EH (cell line): ENCODE measurements around the gene TXN2.
A peak's percentile ranks its signal among the peaks of the same experiment; 100 is the strongest.

Source experiments
- DNase-seq: peaks from one replicate; pipeline ENCODE4 v3.0.0-alpha.2; 2015; ENCODE audit warnings: low read depth

TXN2 gene

DNA sequence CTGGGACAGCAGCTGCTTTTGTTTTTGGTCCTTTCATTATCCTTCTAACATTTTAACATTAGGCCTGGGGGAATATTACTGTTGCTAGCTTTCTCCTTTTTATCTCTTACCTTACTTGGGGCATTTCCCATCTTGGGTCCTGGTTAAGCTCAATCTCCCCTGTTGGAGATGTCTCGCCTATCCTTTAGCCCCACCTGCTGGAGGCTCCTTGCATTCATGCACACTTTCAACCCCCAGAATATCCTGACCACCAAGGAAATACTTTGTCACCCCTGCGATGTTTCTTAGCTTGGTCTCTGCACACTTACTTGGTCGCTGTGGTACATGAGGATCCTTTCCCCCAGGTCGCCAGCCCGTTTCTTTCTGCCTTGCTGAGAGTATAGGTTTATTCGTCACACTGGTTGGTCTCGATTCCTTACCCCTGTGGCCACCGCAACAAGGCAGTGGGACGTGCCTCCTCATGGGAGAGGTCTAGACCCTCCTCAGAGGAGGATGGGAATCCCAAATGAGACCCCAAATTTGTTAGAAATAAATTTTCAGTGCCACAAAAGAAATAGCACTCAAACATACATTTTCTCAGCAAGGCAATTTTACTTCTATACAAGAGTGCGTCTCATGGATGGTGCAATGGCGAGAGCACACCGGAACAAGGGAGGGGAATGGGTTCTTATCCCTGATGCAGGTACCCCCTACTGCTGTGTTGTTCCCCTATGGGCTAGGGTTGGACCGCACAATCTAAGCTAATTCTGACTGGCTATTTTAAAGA, 5.4 kb upstream of the TXN2 start:
- peak; percentile 70 for DNase-seq

DNA sequence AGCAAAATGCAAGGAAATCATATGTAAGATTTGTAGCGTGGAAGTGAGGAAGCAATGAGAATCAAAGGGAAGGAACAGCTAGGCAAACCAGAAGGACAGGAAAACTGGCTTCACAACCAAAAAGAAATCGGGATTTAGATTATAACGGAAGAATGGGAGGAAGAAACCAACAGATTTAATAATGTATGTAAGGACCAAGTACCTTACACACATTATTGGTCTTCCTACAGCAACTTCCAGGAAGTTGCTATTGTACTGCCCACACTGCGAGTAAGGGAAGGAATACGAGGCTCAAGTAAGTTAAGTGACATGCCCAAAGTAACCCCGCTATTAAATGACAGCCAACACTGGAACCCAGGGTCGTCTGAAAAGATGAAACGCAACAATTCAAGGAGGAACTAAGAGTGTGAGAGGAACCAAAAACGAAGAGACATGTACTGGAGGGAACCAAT, 473 bp downstream of the TXN2 start:
- no peak for DNase-seq

DNA sequence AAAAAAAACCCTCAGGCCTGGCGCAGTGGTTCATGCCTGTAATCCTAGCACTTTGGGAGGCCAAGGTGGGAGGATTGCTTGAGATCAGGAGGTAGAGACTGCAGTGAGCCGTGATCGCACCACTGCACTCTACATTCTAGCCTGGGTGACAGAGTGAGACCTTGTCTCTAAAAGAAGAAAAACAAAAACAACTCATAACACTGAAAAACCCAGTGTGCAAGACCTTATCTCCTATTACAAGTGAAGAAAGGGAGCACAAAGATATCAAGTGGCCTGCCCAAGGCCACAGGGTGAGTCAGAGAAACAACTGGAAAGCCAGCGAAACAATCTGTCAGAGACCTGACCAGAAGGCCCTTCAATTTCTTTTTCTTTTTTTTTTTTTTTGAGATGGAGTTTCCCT, 2.5 kb downstream of the TXN2 start:
- no peak for DNase-seq

DNA sequence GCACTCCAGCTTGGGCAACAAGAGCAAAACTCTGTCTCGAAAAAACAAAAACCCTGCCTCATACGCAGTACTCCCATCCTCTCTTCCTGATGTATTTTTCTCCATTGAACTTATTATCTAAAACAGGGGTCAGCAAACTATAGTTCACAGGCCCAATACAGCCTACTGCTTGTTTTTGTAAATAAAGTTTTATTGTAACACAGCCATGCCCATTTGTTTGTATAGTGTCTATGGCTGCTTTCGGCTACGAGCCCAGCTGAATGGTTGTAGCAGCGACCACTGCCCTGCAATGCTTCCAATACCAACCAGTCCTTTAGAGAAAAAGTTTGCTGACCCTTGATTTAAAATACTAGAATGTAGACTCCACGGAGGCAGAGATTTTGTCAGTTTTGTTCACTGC, 6.1 kb downstream of the TXN2 start:
- DNase-seq = no peak

GRCh38 chr22:36472689-36473088, 8.8 kb downstream of the TXN2 start:
- DNase-seq = no peak

GRCh38 chr22:36471341-36471821, 10.1 kb downstream of the TXN2 start:
- peak; percentile 87 for DNase-seq

- peak; percentile 75 for DNase-seq
Observed at GRCh38 chr22:36470994-36471331, 10.5 kb downstream of the TXN2 start.

DNA sequence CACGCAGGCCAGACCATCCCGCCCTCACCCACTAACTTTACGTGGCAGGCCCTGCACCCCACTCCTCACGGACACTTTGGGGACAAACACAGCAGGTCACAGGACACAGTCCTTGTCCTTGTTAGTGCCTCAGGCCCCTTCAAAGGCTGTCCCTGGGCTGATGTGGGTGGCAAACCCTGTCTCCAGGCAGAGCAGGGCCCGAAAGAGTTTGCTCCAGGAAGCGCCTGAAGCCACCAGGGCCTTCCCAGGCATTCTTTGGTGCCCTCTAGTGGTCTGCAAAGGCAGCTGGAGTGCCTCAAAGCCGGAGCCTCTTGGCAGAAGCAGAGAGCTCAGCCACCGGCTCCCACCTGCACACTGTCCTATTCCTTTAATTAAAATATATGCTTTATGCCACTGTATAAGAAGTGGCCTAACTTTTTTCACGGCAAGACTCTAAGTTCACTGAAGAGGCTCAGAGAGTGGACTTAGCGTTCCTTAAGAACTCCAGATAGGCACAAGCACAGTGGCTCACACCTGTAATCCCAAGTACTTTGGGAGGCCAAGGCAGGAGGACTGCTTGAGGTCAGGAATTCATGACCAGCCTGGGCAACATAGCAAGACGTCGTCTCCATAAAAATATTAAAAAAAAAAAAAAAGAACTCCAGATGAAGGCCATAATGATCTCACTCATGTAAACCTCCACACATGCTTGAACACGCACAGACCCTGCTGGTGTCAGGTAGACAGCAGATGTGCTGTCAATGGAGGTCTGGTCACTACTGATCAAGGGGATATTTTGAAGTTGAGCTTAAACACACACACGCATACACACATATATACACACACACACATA, 11.1 kb downstream of the TXN2 start:
- DNase-seq = peak; percentile 90

- DNase-seq = peak; percentile 21
Observed at GRCh38 chr22:36469094-36469710, 12.2 kb downstream of the TXN2 start.

GRCh38 chr22:36467946-36468345, 13.5 kb downstream of the TXN2 start:
- peak; percentile 97 for DNase-seq

DNA sequence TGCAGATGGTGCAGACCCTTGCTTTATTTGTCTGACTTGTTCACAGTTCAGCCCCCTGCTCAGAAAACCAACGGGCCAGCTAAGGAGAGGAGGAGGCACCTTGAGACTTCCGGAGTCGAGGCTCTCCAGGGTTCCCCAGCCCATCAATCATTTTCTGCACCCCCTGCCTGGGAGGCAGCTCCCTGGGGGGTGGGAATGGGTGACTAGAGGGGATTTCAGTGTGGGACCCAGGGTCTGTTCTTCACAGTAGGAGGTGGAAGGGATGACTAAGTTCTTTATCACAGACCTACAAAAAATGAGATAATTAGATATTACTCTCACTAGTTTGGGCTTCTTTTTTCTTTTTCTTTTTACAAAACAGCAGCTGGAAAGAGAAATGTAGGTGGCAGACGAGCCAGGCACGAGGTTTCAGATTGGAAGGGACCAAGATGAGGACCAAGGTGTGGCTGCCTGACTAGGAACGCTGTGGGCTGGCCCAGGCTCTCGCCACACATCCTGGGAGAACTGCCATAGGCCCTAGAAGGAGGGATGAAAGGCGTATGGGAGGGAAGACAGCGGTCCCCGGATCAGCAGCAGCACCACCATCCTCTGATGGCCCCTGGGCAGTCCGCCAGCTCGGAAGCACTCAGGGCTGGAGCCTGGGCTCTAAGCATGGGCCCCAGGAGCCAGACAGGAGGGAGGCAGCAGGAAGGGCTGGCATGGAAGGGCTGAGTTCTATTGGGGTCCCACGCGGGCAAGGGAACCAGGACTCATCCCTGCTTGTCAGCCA, 14.2 kb downstream of the TXN2 start:
- peak; percentile 88 for DNase-seq

- no peak for DNase-seq
Observed at GRCh38 chr22:36466258-36466657, 15.2 kb downstream of the TXN2 start.

- peak; percentile 91 for DNase-seq
Observed at GRCh38 chr22:36465232-36466021, 16.0 kb downstream of the TXN2 start.

DNA sequence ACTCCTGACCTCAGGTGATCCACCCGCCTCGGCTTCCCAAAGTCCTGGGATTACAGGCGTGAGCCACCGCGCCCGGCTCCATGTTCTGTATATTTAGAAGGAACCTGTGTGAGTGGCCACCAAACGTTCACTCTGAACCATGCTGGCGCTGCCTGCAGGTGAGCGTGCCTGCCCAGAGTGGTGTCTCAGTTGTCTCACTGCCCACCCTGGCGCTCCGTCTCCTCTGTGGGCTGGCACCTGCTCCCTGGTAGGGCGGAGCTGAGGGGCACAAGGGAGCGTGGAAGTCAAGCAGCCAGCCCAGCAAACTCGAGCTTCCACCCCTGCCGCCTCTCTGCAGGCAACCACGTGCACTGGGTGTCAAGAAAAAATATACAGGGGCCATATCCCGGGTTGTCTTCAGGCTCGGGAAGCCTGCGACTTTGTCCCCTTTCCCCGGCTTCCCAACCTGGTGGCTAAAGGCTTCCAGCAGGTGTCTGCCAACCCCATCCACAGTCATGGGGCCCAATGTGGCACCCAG, 16.7 kb downstream of the TXN2 start:
- DNase-seq = no peak

- no peak for DNase-seq
Observed at GRCh38 chr22:36463783-36464184, 17.7 kb downstream of the TXN2 start.

GRCh38 chr22:36461665-36462649, 19.5 kb downstream of the TXN2 start:
- DNase-seq = peak; percentile 95

- DNase-seq = no peak
Observed at GRCh38 chr22:36460202-36460601, 21.2 kb downstream of the TXN2 start.

GRCh38 chr22:36457688-36458450, 23.6 kb downstream of the TXN2 start:
- DNase-seq = peak; percentile 82

DNA sequence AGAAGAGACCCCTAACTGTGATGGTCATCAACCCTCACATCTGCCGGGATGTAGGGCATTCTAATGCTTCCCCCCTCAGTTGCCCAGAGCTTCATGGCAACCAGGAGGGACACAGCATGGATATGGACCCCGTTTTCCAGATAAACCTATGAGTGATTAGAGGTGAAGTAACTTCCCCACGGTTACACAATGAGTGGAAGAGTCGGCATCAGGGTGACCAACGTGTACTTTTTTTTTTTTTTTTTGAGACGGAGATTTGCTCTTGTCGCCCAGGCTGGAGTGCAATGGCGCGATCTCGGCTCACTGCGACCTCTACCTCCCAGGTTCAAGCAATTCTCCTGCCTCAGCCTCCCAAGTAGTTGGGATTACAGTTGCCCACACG, 25.0 kb downstream of the TXN2 start:
- no peak for DNase-seq
